Loucy (cell line): ENCODE data around the gene GCK.

Source experiments
- H2AFZ ChIP-seq: fragments of 200-600 bp; sonication (generic); 2 replicates; pipeline ENCODE4 v1.6.0; 2016; ENCODE audit warnings: antibody characterized with exemption, mild to moderate bottlenecking, low read length, moderate library complexity
- H3F3A ChIP-seq: fragments of 200-600 bp; 2 replicates; pipeline ENCODE4 v1.6.0; 2016; ENCODE audit warnings: antibody characterized with exemption, low read depth, mild to moderate bottlenecking
- H3K27me3 ChIP-seq: fragments of 200-600 bp; sonication (generic); 2 replicates; pipeline ENCODE4 v1.6.1; 2014; ENCODE audit warnings: low read length, mild to moderate bottlenecking; ENCODE audit not compliant: insufficient read depth, poor library complexity, severe bottlenecking
- H3K36me3 ChIP-seq: fragments of 200-600 bp; sonication (generic); 2 replicates; pipeline ENCODE4 v1.6.1; 2016; ENCODE audit warnings: low read length; ENCODE audit not compliant: insufficient read depth
- H3K4me1 ChIP-seq: fragments of 200-600 bp; sonication (generic); 2 replicates; pipeline ENCODE4 v1.5.1; 2014; ENCODE audit warnings: low read length, mild to moderate bottlenecking; ENCODE audit not compliant: insufficient read depth, poor library complexity, severe bottlenecking
- H3K4me2 ChIP-seq: fragments of 200-600 bp; sonication (generic); 2 replicates; pipeline ENCODE4 v1.6.0; 2014; ENCODE audit warnings: antibody characterized with exemption, low read length, low read depth, mild to moderate bottlenecking; ENCODE audit not compliant: poor library complexity, severe bottlenecking
- H3K4me3 ChIP-seq: fragments of 200-600 bp; sonication (generic); 2 replicates; pipeline ENCODE4 v1.5.1; 2014; ENCODE audit warnings: low read length, mild to moderate bottlenecking, mixed read lengths; ENCODE audit not compliant: poor library complexity, severe bottlenecking
- H3K79me2 ChIP-seq: fragments of 200-600 bp; sonication (generic); 2 replicates; pipeline ENCODE4 v1.6.1; 2014; ENCODE audit warnings: low read length; ENCODE audit not compliant: insufficient read depth
- H3K9ac ChIP-seq: fragments of 200-600 bp; sonication (generic); 2 replicates; pipeline ENCODE4 v1.6.0; 2014; ENCODE audit warnings: mild to moderate bottlenecking, low read depth, low read length, moderate library complexity; ENCODE audit not compliant: poor library complexity, severe bottlenecking
- H3K9me2 ChIP-seq: fragments of 200-600 bp; sonication (generic); replicated peaks from 2 replicates; pipeline ENCODE4 v1.6.1; 2016; ENCODE audit warnings: low read depth, low read length, mixed read lengths
- H3K9me3 ChIP-seq: fragments of 200-600 bp; sonication (generic); 2 replicates; pipeline ENCODE4 v1.6.1; 2014; ENCODE audit warnings: mild to moderate bottlenecking, antibody characterized with exemption, low read length, low read depth; ENCODE audit not compliant: insufficient read depth
- H4K20me1 ChIP-seq: fragments of 200-600 bp; sonication (generic); 2 replicates; pipeline ENCODE4 v1.6.0; 2014; ENCODE audit warnings: antibody characterized with exemption, low read length, mild to moderate bottlenecking; ENCODE audit not compliant: insufficient read depth, poor library complexity, severe bottlenecking
- EZH2phosphoT487 ChIP-seq: fragments of 200-600 bp; IDR thresholded peaks from 2 replicates; pipeline ENCODE4 v1.6.1; 2018; ENCODE audit warnings: antibody characterized with exemption, mild to moderate bottlenecking, moderate library complexity, borderline replicate concordance
- TF ChIP-seq, protein P1 (sequence below): fragments of 200-600 bp; sonication (generic); conservative IDR thresholded peaks from 2 replicates; pipeline ENCODE4 v1.5.1; 2014; ENCODE audit warnings: mild to moderate bottlenecking, antibody characterized with exemption, low read length

The GCK gene

DNA sequence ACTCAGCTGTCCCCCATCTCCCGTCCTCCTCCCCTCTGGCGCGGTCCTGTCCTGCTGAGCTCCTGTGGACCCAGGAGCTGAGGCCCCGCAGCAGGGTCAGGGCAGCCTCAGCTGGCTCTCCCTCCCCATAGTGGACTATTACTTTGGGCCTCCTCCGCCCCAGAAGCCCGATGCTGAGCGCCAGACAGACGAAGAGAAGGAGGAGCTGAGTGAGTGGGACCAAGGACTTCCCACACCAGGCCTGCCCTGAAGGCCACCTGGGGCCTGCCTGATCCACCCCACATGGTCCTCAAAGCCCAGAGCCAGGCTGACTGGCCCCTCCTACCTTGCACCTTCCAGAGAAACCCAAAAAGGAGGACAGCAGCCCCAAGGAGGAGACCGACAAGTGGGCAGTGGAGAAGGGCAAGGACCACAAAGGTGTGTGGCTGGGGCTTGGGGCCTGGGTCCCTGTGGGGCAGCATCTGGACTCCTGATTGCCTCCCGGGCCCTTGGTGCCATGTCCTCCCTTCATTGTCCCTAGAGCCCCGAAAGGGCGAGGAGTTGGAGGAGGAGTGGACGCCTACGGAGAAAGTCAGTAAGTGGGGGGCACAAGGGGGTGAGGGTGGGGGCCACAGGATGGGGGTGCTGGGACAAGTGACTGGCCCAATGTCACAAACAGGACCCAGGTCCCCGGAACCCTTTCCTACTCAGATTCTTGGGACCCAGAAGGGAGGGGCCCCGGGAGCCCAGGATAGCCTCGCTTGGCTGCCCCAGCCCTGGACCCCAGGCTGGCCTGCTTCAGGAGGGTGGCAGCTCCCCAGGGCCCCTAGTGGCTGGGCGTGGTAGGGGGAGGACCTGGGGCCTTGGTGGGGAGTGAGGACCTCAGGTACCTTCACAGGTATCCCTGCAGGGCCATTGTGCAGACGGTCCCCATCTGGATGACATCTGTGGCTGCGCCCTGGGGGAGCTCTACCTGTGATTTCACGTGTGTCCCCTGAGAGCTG lies 80.2 kb downstream of the GCK start:
- peak overlapping the region; percentile 91 for H3K4me2 ChIP-seq
- H3K9me3 ChIP-seq: no peaks in the 10 kb centered on the region
- peaks cover 34% of the 10 kb centered on the region for H4K20me1 ChIP-seq
- no peak overlapping the region for H3K4me3 ChIP-seq
- no peaks in the 10 kb centered on the region for H3K27me3 ChIP-seq
- no peaks in the 10 kb centered on the region for H3K9me2 ChIP-seq
- no peak for TF ChIP-seq EZH2phosphoT487
- TF ChIP-seq, protein P1, sequence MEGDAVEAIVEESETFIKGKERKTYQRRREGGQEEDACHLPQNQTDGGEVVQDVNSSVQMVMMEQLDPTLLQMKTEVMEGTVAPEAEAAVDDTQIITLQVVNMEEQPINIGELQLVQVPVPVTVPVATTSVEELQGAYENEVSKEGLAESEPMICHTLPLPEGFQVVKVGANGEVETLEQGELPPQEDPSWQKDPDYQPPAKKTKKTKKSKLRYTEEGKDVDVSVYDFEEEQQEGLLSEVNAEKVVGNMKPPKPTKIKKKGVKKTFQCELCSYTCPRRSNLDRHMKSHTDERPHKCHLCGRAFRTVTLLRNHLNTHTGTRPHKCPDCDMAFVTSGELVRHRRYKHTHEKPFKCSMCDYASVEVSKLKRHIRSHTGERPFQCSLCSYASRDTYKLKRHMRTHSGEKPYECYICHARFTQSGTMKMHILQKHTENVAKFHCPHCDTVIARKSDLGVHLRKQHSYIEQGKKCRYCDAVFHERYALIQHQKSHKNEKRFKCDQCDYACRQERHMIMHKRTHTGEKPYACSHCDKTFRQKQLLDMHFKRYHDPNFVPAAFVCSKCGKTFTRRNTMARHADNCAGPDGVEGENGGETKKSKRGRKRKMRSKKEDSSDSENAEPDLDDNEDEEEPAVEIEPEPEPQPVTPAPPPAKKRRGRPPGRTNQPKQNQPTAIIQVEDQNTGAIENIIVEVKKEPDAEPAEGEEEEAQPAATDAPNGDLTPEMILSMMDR: peak; percentile 40; the same call in 1 of the 2 replicates
- no peaks in the 10 kb centered on the region for H3F3A ChIP-seq
- H3K36me3 ChIP-seq: peaks cover 31% of the 10 kb centered on the region; the same call in 1 of the 2 replicates
- no peak overlapping the region for H3K9ac ChIP-seq
- no peak overlapping the region for H2AFZ ChIP-seq
- H3K79me2 ChIP-seq: peaks cover 50% of the 10 kb centered on the region
- H3K4me1 ChIP-seq: peaks cover 18% of the 10 kb centered on the region

DNA sequence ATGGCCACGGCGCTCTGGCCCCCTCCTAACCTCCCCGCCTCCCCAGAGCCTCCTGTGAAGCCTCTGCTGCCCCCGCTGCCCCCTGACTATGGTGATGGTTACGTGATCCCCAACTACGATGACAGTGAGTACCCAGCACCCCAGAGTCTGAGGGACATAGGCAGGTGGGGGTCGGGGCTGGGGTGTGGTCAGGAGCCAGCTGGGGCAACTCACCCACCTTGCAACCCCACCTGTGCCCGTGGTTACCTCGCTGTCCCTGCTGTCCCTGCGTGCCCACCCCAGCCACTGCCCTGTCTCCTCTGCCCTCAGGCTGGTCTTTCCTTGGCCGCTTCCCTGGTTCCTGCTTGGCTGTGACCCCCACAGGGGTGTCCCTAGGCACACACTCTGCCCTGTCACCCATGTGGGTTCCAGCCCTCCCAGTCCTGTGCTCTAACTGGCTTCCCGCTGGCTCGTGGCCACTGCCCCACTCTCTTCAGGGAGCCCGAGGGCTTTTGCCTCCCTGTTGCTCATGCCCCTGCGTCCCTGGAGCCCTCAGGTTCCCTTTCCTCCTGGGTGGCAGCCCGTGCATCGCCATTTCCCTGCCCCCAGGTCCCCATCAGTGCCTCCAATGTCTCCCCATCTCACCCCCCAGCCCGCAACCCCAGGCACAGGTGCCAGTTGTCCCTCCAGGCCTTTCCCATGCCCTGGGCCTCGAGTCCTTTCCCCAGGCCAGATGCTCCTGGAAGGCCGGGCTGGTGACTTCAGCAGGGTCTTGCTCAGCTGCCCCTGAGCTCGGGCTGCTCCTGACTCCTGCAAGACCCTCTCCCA lies 81.1 kb downstream of the GCK start:
- H3K79me2 ChIP-seq: peaks cover 50% of the 10 kb centered on the region
- H4K20me1 ChIP-seq: peaks cover 34% of the 10 kb centered on the region
- H3K4me1 ChIP-seq: peaks cover 26% of the 10 kb centered on the region
- TF ChIP-seq, protein P1: no peak
- TF ChIP-seq EZH2phosphoT487: no peak
- H3K9me3 ChIP-seq: no peaks in the 10 kb centered on the region
- H2AFZ ChIP-seq: no peak overlapping the region
- no peaks in the 10 kb centered on the region for H3F3A ChIP-seq
- H3K9me2 ChIP-seq: no peaks in the 10 kb centered on the region
- peaks cover 29% of the 10 kb centered on the region; the same call in 1 of the 2 replicates for H3K36me3 ChIP-seq
- peak overlapping the region; percentile 91 for H3K4me2 ChIP-seq
- no peak overlapping the region for H3K9ac ChIP-seq
- H3K4me3 ChIP-seq: no peak overlapping the region
- no peaks in the 10 kb centered on the region for H3K27me3 ChIP-seq

DNA sequence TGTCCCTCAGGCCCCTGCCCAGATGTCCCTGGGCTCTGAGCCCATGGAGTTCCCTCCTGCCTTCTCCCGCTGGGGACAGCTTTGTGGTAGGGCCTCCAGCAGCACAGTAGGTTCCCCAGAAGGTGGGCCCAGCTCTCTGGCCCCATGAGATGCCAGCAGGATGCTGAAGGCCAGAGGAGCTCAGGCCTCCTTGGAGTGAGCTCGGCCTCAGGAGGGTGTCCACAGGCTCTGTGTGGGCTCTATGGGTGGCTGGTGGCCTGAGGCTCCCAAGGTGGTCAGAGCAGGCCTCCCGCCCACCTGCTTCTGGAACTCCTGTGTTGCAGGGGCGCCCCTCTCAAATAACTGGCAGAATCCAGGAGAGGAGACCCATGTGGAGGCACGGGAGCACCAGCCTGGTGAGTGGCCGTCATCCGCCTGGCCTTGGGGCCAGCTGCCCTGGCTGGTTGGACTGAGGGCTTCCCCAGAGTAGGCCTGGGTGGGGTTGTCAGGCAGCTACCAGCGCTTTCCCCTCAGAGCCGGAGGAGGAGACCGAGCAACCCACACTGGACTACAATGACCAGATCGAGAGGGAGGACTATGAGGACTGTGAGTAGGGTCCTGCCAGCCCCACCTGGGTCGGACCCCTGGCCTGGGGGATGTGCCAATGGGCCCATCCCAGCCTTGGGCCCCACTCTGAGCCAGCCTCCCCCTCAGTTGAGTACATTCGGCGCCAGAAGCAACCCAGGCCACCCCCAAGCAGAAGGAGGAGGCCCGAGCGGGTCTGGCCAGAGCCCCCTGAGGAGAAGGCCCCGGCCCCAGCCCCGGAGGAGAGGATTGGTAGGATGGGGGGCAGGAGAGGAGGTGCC lies 81.9 kb downstream of the GCK start:
- H3K4me3 ChIP-seq: peak overlapping the region; percentile 94
- H3K9me3 ChIP-seq: no peaks in the 10 kb centered on the region
- TF ChIP-seq, protein P1: no peak
- no peak for TF ChIP-seq EZH2phosphoT487
- no peaks in the 10 kb centered on the region for H3F3A ChIP-seq
- peak overlapping the region; percentile 91 for H3K4me2 ChIP-seq
- no peak overlapping the region for H2AFZ ChIP-seq
- H3K27me3 ChIP-seq: no peaks in the 10 kb centered on the region
- no peaks in the 10 kb centered on the region for H3K9me2 ChIP-seq
- peaks cover 34% of the 10 kb centered on the region for H4K20me1 ChIP-seq
- H3K4me1 ChIP-seq: peaks cover 31% of the 10 kb centered on the region
- H3K79me2 ChIP-seq: peaks cover 50% of the 10 kb centered on the region
- H3K9ac ChIP-seq: peak overlapping the region; percentile 34
- H3K36me3 ChIP-seq: peaks cover 21% of the 10 kb centered on the region; the same call in 1 of the 2 replicates
